Measurements from ENCODE around the gene PTPRN2.
A peak's percentile ranks its signal among the peaks of the same experiment; 100 is the strongest.
"Not testable (repeated sequence)": the region's sequence is repeated elsewhere in the genome, so short reads cannot be mapped to it uniquely, and the experiment has no call there.

Gene PTPRN2

DNA sequence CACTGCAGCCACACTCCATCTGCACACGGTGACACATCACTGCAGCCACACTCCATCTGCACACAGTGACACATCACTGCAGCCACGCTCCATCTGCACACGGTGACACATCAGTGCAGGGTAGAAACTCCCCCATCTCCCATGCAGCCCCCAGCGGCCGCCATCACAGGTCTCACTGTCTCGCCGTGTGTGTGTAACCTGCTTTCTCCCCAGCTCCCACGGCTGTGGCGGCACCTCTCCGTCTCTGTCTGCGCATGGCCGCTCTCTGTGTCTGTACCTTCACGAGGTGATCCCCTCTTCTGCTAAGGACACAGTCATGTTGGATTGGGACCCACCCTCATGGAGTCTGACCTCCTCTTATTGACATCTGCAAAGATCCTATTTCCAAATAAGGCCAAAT is 527.4 kb downstream of the PTPRN2 start:
- DNase-seq (ENCODE audit: low spot score) (no peak), FAIRE-seq (no peak)

GRCh38 chr7:158057446-158057845 is 530.2 kb downstream of the PTPRN2 start:
- DNase-seq (ENCODE audit: low spot score) = no peak
- FAIRE-seq = no peak

DNA sequence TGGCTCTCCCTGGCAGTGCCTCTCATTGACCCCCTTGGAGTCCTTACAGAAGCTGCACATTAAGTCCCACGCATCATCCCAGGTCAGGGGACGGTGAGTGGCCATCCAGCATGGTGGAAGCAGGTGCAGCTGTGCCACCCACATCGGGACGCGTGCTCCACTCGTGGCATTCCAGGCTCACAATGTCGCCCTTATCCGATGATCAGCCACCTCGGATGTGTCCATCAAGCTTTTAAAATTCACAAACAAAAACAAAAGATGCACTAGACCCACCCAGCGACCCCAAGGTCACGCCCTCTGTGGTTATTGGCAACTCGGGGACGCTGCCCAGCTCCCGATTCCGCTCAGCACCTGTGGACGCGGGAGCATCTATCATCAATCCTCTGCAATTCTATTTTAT is 530.9 kb downstream of the PTPRN2 start:
- DNase-seq (ENCODE audit: low spot score) = no peak
- FAIRE-seq = no peak

GRCh38 chr7:158055726-158056510 is 531.7 kb downstream of the PTPRN2 start:
- no peak for FAIRE-seq
- no peak for DNase-seq (ENCODE audit: low spot score)

DNA sequence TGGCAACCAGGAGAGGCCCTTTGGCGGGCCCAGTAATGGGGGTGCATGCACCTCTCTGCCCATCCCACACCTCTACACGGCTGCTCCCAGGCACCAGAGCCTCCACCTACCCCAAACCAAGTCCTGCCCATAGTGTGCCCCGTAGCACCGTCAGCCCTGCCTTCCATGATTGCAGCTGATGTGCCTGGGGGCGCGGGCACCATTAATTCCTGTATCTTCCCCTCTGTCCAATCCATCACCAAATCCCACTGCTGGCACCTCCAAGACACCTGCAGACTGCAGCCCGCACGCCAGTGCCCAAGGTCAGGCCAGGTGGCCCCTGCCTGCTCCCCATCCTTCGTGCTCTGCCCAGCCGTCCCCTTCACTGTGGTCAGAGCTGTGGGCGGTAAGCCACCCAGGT is 533.0 kb downstream of the PTPRN2 start:
- no peak for FAIRE-seq
- DNase-seq (ENCODE audit: low spot score) = no peak

- no peak for DNase-seq (ENCODE audit: low spot score)
- no peak for FAIRE-seq
Measured at GRCh38 chr7:158054081-158054480, 533.5 kb downstream of the PTPRN2 start.

DNA sequence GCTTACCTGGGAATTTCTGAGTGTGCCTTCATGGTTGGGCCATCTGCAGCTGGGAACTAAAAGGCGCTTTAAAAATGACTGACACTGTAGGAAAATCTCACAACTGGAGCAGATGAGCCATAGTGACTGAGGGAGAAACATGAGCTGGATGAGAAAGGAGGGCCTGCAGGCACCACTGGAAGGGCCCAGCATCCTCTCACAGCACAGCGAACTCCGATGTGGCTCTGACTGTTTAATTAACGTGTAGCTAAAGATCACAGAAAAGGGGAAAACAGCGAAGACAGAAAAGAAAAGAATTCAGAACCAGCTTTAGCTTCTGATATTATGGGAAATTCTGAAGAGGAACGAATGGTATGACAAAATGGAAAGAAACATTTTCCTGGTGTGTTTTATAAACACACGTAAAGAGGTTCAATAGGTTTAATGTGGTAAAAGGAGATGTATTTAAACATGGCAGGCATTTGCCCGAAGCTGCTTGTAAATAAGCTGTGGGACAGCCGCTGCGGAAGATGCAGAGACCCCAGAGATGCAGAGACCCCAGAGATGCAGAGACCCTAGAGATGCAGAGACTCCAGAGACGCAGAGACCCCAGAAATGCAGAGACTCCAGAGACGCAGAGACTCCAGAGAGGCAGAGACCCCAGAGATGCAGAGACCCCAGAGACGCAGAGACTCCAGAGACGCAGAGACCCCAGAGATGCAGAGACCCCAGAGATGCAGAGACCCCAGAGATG is 534.3 kb downstream of the PTPRN2 start:
- DNase-seq (ENCODE audit: low spot score) = no peak
- no peak for FAIRE-seq

DNA sequence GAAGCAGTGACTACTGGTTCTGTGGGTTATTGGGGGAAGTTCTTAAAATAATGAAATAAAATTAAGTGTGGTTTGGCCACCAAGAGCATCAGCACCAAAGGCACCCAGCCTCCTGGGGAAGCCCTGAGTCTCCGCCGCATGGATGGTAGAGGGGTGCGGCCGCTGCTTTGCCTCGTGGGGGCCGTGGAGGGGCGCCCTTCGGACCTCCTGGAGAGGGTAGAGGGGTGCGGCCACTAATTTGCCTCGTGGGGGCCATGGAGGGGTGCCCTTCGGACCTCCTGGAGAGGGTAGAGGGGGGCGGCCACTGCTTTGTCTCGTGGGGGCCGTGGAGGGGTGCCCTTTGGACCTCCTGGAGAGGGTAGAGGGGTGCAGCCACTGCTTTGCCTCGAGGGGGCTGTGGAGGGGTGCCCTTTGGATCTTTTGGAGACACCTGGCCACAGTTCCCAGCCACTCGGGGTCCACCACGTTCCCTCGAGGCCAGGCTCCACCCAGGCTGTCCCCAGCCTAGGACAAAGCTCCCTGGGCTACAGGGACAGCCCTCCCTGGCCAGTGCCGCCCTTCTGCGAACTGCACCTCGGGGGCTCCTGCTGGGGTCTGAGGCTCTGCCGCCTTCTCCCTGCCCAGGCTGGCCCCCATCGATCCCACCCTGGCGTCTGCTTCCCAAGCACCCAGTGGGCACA is 535.1 kb downstream of the PTPRN2 start:
- DNase-seq (ENCODE audit: low spot score) (no peak), FAIRE-seq (no peak)

DNA sequence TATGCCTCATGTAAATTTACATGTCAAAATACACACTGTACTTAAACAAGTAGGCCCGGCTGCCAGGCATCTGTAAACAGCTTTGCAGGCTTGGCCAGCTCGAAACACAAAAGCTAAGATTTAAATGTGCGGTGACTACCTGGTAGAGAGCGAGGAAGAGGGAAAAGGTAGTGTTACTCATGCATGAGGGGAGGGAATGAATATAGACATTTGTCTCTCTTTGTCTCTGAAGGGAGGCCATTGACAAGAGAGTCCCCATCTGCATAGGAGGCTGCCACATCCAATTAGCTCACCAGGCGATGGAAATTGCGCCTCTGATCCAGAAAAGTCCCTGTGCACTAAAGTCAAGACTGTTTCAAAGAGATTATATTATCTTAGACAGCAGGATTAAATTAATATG is 535.8 kb downstream of the PTPRN2 start:
- DNase-seq (ENCODE audit: low spot score) = no peak
- FAIRE-seq = no peak

- FAIRE-seq = no peak
- DNase-seq (ENCODE audit: low spot score) = no peak
Measured at GRCh38 chr7:158050978-158051651, 536.5 kb downstream of the PTPRN2 start.

GRCh38 chr7:158050441-158050977 is 537.1 kb downstream of the PTPRN2 start:
- no peak for FAIRE-seq

GRCh38 chr7:158049271-158049670 is 538.4 kb downstream of the PTPRN2 start:
- DNase-seq (ENCODE audit: low spot score) = no peak
- FAIRE-seq = no peak

More at GRCh38 chr7:158050441-158050977, 537.1 kb downstream of the PTPRN2 start:
- DNase-seq (ENCODE audit: low spot score) = no peak

DNA sequence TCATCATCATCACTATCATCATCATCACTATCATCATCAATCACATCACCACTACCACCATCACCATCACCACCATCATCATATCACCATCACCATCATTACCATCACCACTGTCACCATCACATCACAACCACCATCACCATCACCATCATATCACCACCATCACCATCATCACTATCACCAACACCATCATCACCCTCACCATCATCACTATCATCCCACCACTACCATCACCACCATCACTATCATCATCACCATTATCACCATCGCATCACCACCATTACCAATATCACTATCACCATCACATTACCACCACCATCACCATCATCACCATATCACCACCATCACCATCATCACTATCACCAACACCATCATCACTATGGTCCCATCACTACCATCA is 539.1 kb downstream of the PTPRN2 start:
- FAIRE-seq = peak; percentile 94

GRCh38 chr7:158047391-158048059 is 540.1 kb downstream of the PTPRN2 start:
- FAIRE-seq = no peak
- no peak for DNase-seq (ENCODE audit: low spot score)

More for the DNA sequence above, 539.1 kb downstream of the PTPRN2 start:
- no peak for DNase-seq (ENCODE audit: low spot score)

- not testable (repeated sequence) for FAIRE-seq; DNase-seq (ENCODE audit: low spot score)
Measured at GRCh38 chr7:158046246-158046645, 541.4 kb downstream of the PTPRN2 start.

DNA sequence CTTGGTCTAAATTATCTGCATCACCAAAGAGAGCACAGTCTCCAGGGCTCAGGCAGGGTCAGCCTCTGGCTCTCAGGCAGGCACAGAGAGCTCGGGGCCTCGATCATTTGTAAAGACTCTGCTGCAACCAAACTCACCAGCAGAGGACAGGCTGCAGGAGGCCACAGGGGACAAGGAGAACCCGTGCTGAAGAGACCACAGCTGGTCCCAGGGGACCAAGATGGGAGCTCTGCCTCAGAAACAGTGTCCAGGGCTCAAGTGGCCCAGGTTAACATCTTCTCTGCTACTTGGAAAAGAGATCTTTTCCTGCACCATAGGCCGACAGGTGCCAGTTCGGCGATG is 543.2 kb downstream of the PTPRN2 start:
- DNase-seq (ENCODE audit: low spot score) (no peak), FAIRE-seq (no peak)

DNA sequence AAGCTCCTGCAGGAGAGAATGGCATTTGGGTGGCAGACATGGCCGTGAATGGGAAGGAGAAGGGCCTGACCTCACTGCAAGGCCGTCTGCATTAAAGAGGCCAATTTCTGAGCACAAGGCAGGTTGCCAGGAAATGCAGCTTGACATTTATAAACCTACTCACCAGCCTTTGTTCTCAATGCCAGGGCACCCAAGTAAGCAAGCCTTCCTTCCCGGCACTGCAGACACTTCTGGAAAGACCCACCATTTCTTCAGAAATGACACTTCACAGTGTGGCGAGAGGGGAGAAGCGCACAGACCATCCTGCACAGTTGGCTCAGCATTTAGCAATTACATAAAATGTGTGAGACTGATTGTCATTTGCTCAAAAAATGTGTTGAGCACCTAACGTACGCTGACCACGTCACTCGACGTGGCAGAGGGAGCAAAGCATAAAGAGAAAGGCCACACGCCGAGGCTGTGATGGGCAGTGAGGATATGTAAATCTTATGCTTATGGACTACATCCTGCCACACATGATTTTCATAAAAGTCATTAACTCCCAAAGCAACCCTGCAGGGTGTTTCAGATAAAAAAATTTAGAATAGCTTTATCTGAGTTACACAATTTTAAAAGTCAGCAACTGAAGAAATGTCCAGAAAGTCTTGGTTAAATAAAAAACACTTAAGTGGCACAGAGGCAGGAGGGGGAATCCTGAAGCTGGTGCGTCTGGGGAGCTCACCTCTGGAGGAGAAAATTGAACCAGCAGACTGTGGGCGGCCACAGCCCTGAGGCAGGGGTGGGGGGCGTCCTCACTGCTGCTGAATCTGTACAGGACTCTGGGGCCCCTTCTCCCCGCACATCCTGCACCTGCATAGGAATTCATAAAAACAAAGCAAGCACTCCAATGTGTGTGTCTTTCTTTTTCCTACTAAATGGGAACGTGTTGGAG is 543.8 kb downstream of the PTPRN2 start:
- FAIRE-seq = no peak
- DNase-seq (ENCODE audit: low spot score) = no peak

- no peak for DNase-seq (ENCODE audit: low spot score)
- FAIRE-seq = no peak
Measured at GRCh38 chr7:158042156-158042880, 545.3 kb downstream of the PTPRN2 start.

- FAIRE-seq = no peak
Measured at GRCh38 chr7:158040199-158040598, 547.4 kb downstream of the PTPRN2 start.

More at GRCh38 chr7:158040199-158040598, 547.4 kb downstream of the PTPRN2 start:
- no peak for DNase-seq (ENCODE audit: low spot score)
